OCI-LY3 (cell line): ENCODE results near the gene RAPGEF2.

ENCODE experiments used
- EZH2phosphoT487 ChIP-seq: fragments of 200-600 bp; shearing (Covaris generic); IDR thresholded peaks from 2 replicates; pipeline ENCODE4 v1.6.1; 2018; ENCODE audit warnings: antibody characterized with exemption, mixed run types, low read depth
- TF ChIP-seq, protein P1 (sequence below): fragments of 200-600, 300-600 bp; sonication (generic); IDR thresholded peaks from 2 replicates; pipeline ENCODE4 v1.5.1; 2014; ENCODE audit warnings: antibody characterized with exemption, low read length, low read depth

DNA sequence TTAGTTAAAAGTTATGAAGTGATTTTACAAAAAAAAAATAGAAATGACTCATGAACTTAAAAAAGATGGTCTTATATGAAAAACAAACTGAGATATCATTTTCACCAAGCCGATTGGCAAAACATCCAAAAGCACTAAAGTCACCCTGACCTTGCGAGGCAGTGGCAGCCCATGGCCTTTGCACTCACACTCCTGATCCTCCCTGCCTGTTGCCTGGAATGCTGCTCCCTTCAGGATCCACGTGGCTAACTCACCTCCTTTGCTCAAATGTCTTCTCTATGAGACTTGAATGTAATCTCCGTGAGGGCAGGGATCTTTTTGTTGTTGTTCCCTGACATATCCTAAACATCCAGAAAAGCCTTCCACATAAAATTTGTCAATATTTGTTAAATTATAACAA, 106.4 kb downstream of the RAPGEF2 start:
- TF ChIP-seq, protein P1, sequence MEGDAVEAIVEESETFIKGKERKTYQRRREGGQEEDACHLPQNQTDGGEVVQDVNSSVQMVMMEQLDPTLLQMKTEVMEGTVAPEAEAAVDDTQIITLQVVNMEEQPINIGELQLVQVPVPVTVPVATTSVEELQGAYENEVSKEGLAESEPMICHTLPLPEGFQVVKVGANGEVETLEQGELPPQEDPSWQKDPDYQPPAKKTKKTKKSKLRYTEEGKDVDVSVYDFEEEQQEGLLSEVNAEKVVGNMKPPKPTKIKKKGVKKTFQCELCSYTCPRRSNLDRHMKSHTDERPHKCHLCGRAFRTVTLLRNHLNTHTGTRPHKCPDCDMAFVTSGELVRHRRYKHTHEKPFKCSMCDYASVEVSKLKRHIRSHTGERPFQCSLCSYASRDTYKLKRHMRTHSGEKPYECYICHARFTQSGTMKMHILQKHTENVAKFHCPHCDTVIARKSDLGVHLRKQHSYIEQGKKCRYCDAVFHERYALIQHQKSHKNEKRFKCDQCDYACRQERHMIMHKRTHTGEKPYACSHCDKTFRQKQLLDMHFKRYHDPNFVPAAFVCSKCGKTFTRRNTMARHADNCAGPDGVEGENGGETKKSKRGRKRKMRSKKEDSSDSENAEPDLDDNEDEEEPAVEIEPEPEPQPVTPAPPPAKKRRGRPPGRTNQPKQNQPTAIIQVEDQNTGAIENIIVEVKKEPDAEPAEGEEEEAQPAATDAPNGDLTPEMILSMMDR: no peak
- TF ChIP-seq EZH2phosphoT487: no peak
